ENCODE data around the gene NSD2.

Gene NSD2

GRCh38 chr4:1945124-1945895 lies 74.1 kb downstream of the NSD2 start:
- no peak for DNase-seq (ENCODE audit: low read depth)

GRCh38 chr4:1945912-1946311 lies 74.7 kb downstream of the NSD2 start:
- no peak for DNase-seq (ENCODE audit: low read depth)

- no peak for DNase-seq (ENCODE audit: low read depth)
These were observed 77.0 kb downstream of the NSD2 start for GRCh38 chr4:1948232-1948631.

- no peak for DNase-seq (ENCODE audit: low read depth)
These were observed 77.8 kb downstream of the NSD2 start for GRCh38 chr4:1948892-1949436.

- no peak for DNase-seq (ENCODE audit: low read depth)
These were observed 79.2 kb downstream of the NSD2 start for GRCh38 chr4:1950369-1950768.

- DNase-seq (ENCODE audit: low read depth): no peak
These were observed 81.0 kb downstream of the NSD2 start for GRCh38 chr4:1952058-1952700.

- no peak for DNase-seq (ENCODE audit: low read depth)
These were observed 81.5 kb downstream of the NSD2 start for GRCh38 chr4:1952719-1953118.

- DNase-seq (ENCODE audit: low read depth): no peak
These were observed 82.1 kb downstream of the NSD2 start for GRCh38 chr4:1953335-1953734.

- no peak for DNase-seq (ENCODE audit: low read depth)
These were observed 85.4 kb downstream of the NSD2 start for GRCh38 chr4:1956631-1957030.

GRCh38 chr4:1958276-1959103 lies 87.3 kb downstream of the NSD2 start:
- no peak for DNase-seq (ENCODE audit: low read depth)

- DNase-seq (ENCODE audit: low read depth): no peak
These were observed 87.9 kb downstream of the NSD2 start for GRCh38 chr4:1959104-1959384.

GRCh38 chr4:1960170-1960825 lies 89.1 kb downstream of the NSD2 start:
- no peak for DNase-seq (ENCODE audit: low read depth)

GRCh38 chr4:1961038-1961437 lies 89.8 kb downstream of the NSD2 start:
- DNase-seq (ENCODE audit: low read depth): no peak

GRCh38 chr4:1961563-1961962 lies 90.4 kb downstream of the NSD2 start:
- no peak for DNase-seq (ENCODE audit: low read depth)

- no peak for DNase-seq (ENCODE audit: low read depth)
These were observed 91.8 kb downstream of the NSD2 start for GRCh38 chr4:1962980-1963379.

- no peak for DNase-seq (ENCODE audit: low read depth)
These were observed 93.2 kb downstream of the NSD2 start for GRCh38 chr4:1964443-1964842.

GRCh38 chr4:1964971-1965370 lies 93.8 kb downstream of the NSD2 start:
- no peak for DNase-seq (ENCODE audit: low read depth)

GRCh38 chr4:1967512-1968149 lies 96.4 kb downstream of the NSD2 start:
- no peak for DNase-seq (ENCODE audit: low read depth)

GRCh38 chr4:1968686-1969295 lies 97.6 kb downstream of the NSD2 start:
- DNase-seq (ENCODE audit: low read depth): no peak

GRCh38 chr4:1969928-1970723 lies 98.9 kb downstream of the NSD2 start:
- DNase-seq (ENCODE audit: low read depth): no peak

GRCh38 chr4:1970926-1971325 lies 99.7 kb downstream of the NSD2 start:
- DNase-seq (ENCODE audit: low read depth): no peak

All from activated gamma-delta T cell treated with anti-CD3 and anti-CD28 coated beads, Interleukin-2, amount 50 U/mL, for 16 hours (primary cell).